IMR-90 (cell line): ENCODE measurements around the gene TNRC18. TPM values are rescaled to one million over a fixed set of nuclear protein-coding genes. Genes with fewer than 3 reads are reported as not detected.

Experiments
- ATAC-seq: fragments of 200-7000 bp; cut with Tn5 transposase; 2 replicates; pipeline ENCODE4 v1.9.1; 2020; ENCODE audit warnings: low read depth, mild to moderate bottlenecking, moderate library complexity
- BruUV-seq: library from RNA; stranded (reverse); fragments of 400-500 nt; replicated peaks from 2 replicates; lab custom pipeline; 2021; lab: Mats Ljungman, UMichigan
- CTCF ChIA-PET: fragments of 300-600 bp; formaldehyde crosslinking; extraction: SDS; loops from one replicate; lab custom pipeline; 2021; ENCODE audit warnings: antibody characterized with exemption; lab: Yijun Ruan, JAX
- POLR2A ChIA-PET: fragments of 300-600 bp; sonication (Branson Sonifier 250); formaldehyde crosslinking; loops from one replicate; lab custom pipeline; 2022; ENCODE audit warnings: antibody characterized with exemption; ENCODE audit not compliant: unreplicated experiment; lab: Charles Lee
- DNase-seq: peaks from one replicate; pipeline ENCODE4 v3.0.0; 2013
- H2AFZ ChIP-seq: replicated peaks from 2 replicates; pipeline ENCODE3; 2013; ENCODE audit warnings: low read length, mild to moderate bottlenecking; ENCODE audit not compliant: poor library complexity
- H2AK5ac ChIP-seq: 2 replicates; pipeline ENCODE4 v1.6.1; 2013; ENCODE audit warnings: low read depth, low read length, inconsistent platforms
- H2AK9ac ChIP-seq: replicated peaks from 2 replicates; pipeline ENCODE3; 2013; ENCODE audit warnings: mild to moderate bottlenecking, low read depth, low read length, moderate library complexity; ENCODE audit not compliant: poor library complexity
- H2BK120ac ChIP-seq: 2 replicates; pipeline ENCODE4 v1.6.1; 2013; ENCODE audit warnings: low read depth, low read length, inconsistent platforms
- H2BK15ac ChIP-seq: 3 replicates; pipeline ENCODE4 v1.6.1; 2013; ENCODE audit warnings: low read depth, low read length, inconsistent platforms
- H2BK20ac ChIP-seq: 2 replicates; pipeline ENCODE4 v1.6.1; 2013; ENCODE audit warnings: low read depth, mild to moderate bottlenecking, inconsistent platforms, low read length, moderate library complexity
- H2BK5ac ChIP-seq: 2 replicates; pipeline ENCODE4 v1.6.1; 2013; ENCODE audit warnings: mild to moderate bottlenecking, low read depth, low read length, inconsistent platforms; ENCODE audit not compliant: poor library complexity, severe bottlenecking
- H3K14ac ChIP-seq: replicated peaks from 2 replicates; pipeline ENCODE4 v1.6.1; 2013; ENCODE audit warnings: low read depth, low read length, inconsistent platforms
- H3K18ac ChIP-seq: 2 replicates; pipeline ENCODE4 v1.6.1; 2013; ENCODE audit warnings: low read depth, low read length, control low read depth
- H3K23ac ChIP-seq: 2 replicates; pipeline ENCODE4 v1.6.1; 2013; ENCODE audit warnings: low read depth, low read length, inconsistent platforms
- H3K27ac ChIP-seq: 2 replicates; pipeline ENCODE4 v1.5.1; 2013; ENCODE audit warnings: mild to moderate bottlenecking, control low read depth, low read length; ENCODE audit not compliant: insufficient read depth
- H3K27me3 ChIP-seq: 2 replicates; pipeline ENCODE4 v1.6.1; 2013; ENCODE audit warnings: low read length; ENCODE audit not compliant: control insufficient read depth, insufficient read depth
- H3K36me3 ChIP-seq: 2 replicates; pipeline ENCODE4 v1.6.1; 2013; ENCODE audit warnings: low read length, mixed read lengths; ENCODE audit not compliant: control insufficient read depth, insufficient read depth
- H3K4ac ChIP-seq: 2 replicates; pipeline ENCODE4 v1.6.1; 2013; ENCODE audit warnings: low read depth, low read length, inconsistent platforms
- H3K4me1 ChIP-seq: 2 replicates; pipeline ENCODE4 v1.6.1; 2013; ENCODE audit warnings: low read length, mixed read lengths; ENCODE audit not compliant: control insufficient read depth, insufficient read depth
- H3K4me2 ChIP-seq: 2 replicates; pipeline ENCODE4 v1.6.1; 2013; ENCODE audit warnings: low read depth, mild to moderate bottlenecking, control low read depth, low read length, moderate library complexity
- H3K4me3 ChIP-seq: 2 replicates; pipeline ENCODE4 v1.5.1; 2013; ENCODE audit warnings: low read depth, mild to moderate bottlenecking, control low read depth, low read length, moderate library complexity; ENCODE audit not compliant: insufficient read depth
- H3K56ac ChIP-seq: 2 replicates; pipeline ENCODE4 v1.6.1; 2013; ENCODE audit warnings: low read length, inconsistent platforms; ENCODE audit not compliant: insufficient read depth; ENCODE audit errors: extremely low read depth
- H3K79me1 ChIP-seq, 2 experiments: 2 replicates each; pipeline ENCODE4 v1.6.1; 2013; ENCODE audit warnings: low read length in 2 of 2, inconsistent platforms in 1 of 2, low read depth in 1 of 2
- H3K9ac ChIP-seq: 2 replicates; pipeline ENCODE4 v1.6.1; 2013; ENCODE audit warnings: low read depth, low read length, control low read depth
- H3K9me1 ChIP-seq: 2 replicates; pipeline ENCODE4 v1.6.1; 2013; ENCODE audit warnings: low read length, inconsistent platforms; ENCODE audit not compliant: insufficient read depth
- H3K9me3 ChIP-seq: 2 replicates; pipeline ENCODE4 v1.6.1; 2013; ENCODE audit warnings: low read length; ENCODE audit not compliant: control insufficient read depth, insufficient read depth
- H4K20me1 ChIP-seq: 2 replicates; pipeline ENCODE4 v1.6.1; 2013; ENCODE audit warnings: low read length, inconsistent platforms; ENCODE audit not compliant: insufficient read depth
- H4K5ac ChIP-seq: 2 replicates; pipeline ENCODE4 v1.6.1; 2013; ENCODE audit warnings: mild to moderate bottlenecking, low read depth, low read length, control low read depth
- H4K8ac ChIP-seq, 2 experiments: 2 replicates each; pipeline ENCODE4 v1.6.1; 2013; ENCODE audit warnings: low read depth in 2 of 2, low read length in 2 of 2, control low read depth in 1 of 2, inconsistent platforms in 1 of 2
- H4K91ac ChIP-seq: 2 replicates; pipeline ENCODE4 v1.6.1; 2013; ENCODE audit warnings: low read depth, low read length, inconsistent platforms; ENCODE audit not compliant: insufficient read depth
- BHLHE40 ChIP-seq: fragments of 150-350 bp; IDR thresholded peaks from 2 replicates; pipeline ENCODE4 v1.6.1; 2016; ENCODE audit warnings: mild to moderate bottlenecking, low read depth, low read length
- CHD1 ChIP-seq: IDR thresholded peaks from 2 replicates; pipeline ENCODE4 v1.6.1; 2012; ENCODE audit warnings: low read depth, low read length, improper control_type of control experiment
- FOS ChIP-seq: fragments of 150-350 bp; IDR thresholded peaks from 2 replicates; pipeline ENCODE4 v1.6.1; 2016; ENCODE audit warnings: low read depth, low read length
- MAFK ChIP-seq: IDR thresholded peaks from 2 replicates; pipeline ENCODE4 v1.6.1; 2012; ENCODE audit warnings: low read depth, low read length, improper control_type of control experiment
- MAZ ChIP-seq: IDR thresholded peaks from 2 replicates; pipeline ENCODE4 v1.6.1; 2012; ENCODE audit warnings: low read depth, mild to moderate bottlenecking, low read length, improper control_type of control experiment, moderate library complexity, borderline replicate concordance
- NFE2L2 ChIP-seq: fragments of 150-350 bp; IDR thresholded peaks from 2 replicates; pipeline ENCODE4 v1.6.1; 2016; ENCODE audit warnings: low read depth, mild to moderate bottlenecking, low read length
- POLR2A ChIP-seq: IDR thresholded peaks from 2 replicates; pipeline ENCODE4 v1.6.1; 2012; ENCODE audit warnings: mild to moderate bottlenecking, low read depth, low read length
- RAD21 ChIP-seq: IDR thresholded peaks from 2 replicates; pipeline ENCODE4 v1.6.1; 2012; ENCODE audit warnings: low read length, improper control_type of control experiment
- RCOR1 ChIP-seq: IDR thresholded peaks from 2 replicates; pipeline ENCODE4 v1.6.1; 2012; ENCODE audit warnings: mild to moderate bottlenecking, low read length, improper control_type of control experiment; ENCODE audit not compliant: insufficient replicate concordance
- RFX5 ChIP-seq: IDR thresholded peaks from 2 replicates; pipeline ENCODE4 v1.8.0; 2012; ENCODE audit warnings: low read depth, mild to moderate bottlenecking, low read length, moderate library complexity
- SMC3 ChIP-seq: fragments of 150-350 bp; IDR thresholded peaks from 2 replicates; pipeline ENCODE4 v1.6.1; 2016; ENCODE audit warnings: low read depth, mild to moderate bottlenecking, antibody characterized with exemption, low read length, moderate library complexity
- WGBS, 2 experiments: methylation state at CpG; one replicate each; pipeline versions ENCODE4 v1.1.5 to v1.1.7; 2013; ENCODE audit warnings: missing lambda C conversion rate in 2 of 2; ENCODE audit not compliant: insufficient read length in 1 of 2; ENCODE audit errors: extremely low coverage in 2 of 2; 5-methylcytosine and 5-hydroxymethylcytosine counted together
- dilution Hi-C: fragments of 300-500 bp; cut with HindIII; formaldehyde crosslinking; loops from one replicate; pipeline ENCODE4 v1.14.3; 2018; ENCODE audit warnings: low sequenced_read_pairs; ENCODE audit not compliant: unreplicated experiment
- in situ Hi-C: fragments of 300-500 bp; cut with MboI; formaldehyde crosslinking; loops from 3 replicates; pipeline ENCODE4 v1.14.3; 2019; ENCODE audit warnings: low sequenced_read_pairs, inconsistent platforms, mixed read lengths
- intact Hi-C: fragments of 100-400 bp; cut with micrococcal nuclease; formaldehyde crosslinking; loops from 2 replicates; pipeline ENCODE4 v1.10.0; 2022
- polyA plus RNA-seq, 3 experiments: library from polyadenylated mRNA; depleted of rRNA; stranded (reverse); fragments of >200 nt; gene quantifications; 2 replicates each; pipeline ENCODE4 v1.2.3, GENCODE V29; 2012; ENCODE audit warnings: low replicate concordance in 1 of 3
- total RNA-seq: library from RNA; depleted of rRNA; stranded (reverse); fragments of >200 nt; gene quantifications from 2 replicates; pipeline ENCODE4 v1.2.3, GENCODE V29; 2012
- TF ChIP-seq, protein P1 (sequence below): fragments of 150-350 bp; IDR thresholded peaks from 2 replicates; pipeline ENCODE4 v1.6.1; 2017; ENCODE audit warnings: mild to moderate bottlenecking, antibody characterized with exemption, low read length, low read depth
- TF ChIP-seq, protein P2 (sequence below): conservative IDR thresholded peaks from 2 replicates; pipeline ENCODE4 v1.5.1; 2012; ENCODE audit warnings: mild to moderate bottlenecking, low read depth, low read length, improper control_type of control experiment
- TF ChIP-seq, protein P3 (sequence below): fragments of 150-350 bp; IDR thresholded peaks from 2 replicates; pipeline ENCODE4 v1.6.1; 2016; ENCODE audit warnings: low read depth, mild to moderate bottlenecking, low read length, moderate library complexity, borderline replicate concordance

TNRC18 gene
- total and polyA plus RNA-seq, 2 of the 4 experiments (the other 2 are of a cell fraction) = 4.7 to 29.6 TPM

DNA sequence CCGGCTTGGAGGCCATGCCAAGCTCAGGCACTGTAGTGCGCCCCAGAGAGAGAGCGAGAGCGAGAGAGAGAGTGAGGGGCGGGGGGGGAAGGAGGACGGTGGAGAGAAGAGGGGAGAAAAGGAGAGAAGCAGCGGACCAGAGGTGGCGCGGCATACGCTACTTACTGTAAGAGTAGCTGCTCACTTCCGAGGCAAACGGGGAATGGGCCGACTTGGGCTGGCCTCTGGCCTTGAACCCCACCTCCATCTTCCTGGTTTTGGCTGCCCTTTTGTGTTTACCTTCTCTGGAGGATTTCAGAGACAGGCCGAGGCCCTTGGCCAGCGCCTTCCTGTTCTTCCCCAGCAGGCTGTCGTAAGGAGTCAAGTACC, 66.9 kb downstream of the TNRC18 start:
- Histone ChIP-seq H2AK5ac (no peak overlapping the region), H2BK15ac (no peak overlapping the region), H3K4me3 (no peak overlapping the region), H3K18ac (no peak overlapping the region), H3K56ac (no peak overlapping the region), H2BK5ac (no peak overlapping the region), H3K9ac (no peak overlapping the region), H2BK120ac (no peak overlapping the region), H3K4ac (no peak overlapping the region), H2BK20ac (no peak overlapping the region), H3K9me3 (no peaks in the 10 kb centered on the region), H2AFZ (no peak overlapping the region), H3K36me3 (peaks cover 86% of the 10 kb centered on the region), H3K79me1 (peaks cover 22 to 81% of the 10 kb centered on the region in 2 experiments), H3K23ac (no peak overlapping the region), H2AK9ac (no peak overlapping the region), H4K5ac (no peak overlapping the region), H3K14ac (no peak overlapping the region), H3K4me2 (no peak overlapping the region), H3K27ac (no peak overlapping the region), H4K20me1 (peaks cover 53% of the 10 kb centered on the region), H4K91ac (no peak overlapping the region), H3K27me3 (no peaks in the 10 kb centered on the region), H3K4me1 (peaks cover 10% of the 10 kb centered on the region), H3K9me1 (peaks cover 17% of the 10 kb centered on the region), H4K8ac (no peak overlapping the region)
- no peak for ATAC-seq
- intact Hi-C loops = no loop called here
- dilution Hi-C loops = no loop called here
- 89% methylated on average over 5 of the region's 16 CpGs; no CpG with 5 or more reads in 1 of the 2 experiments for WGBS, 2 experiments
- POLR2A ChIA-PET = no interaction called here
- no TSS peak for BruUV-seq
- CTCF ChIA-PET = interaction anchor here (0.7 kb wide), 1 partner anchor 72 kb away, joined by 3 read pairs; no protein-coding TSS in a partner anchor
- no peak for TF ChIP-seq NFE2L2
- no peak for TF ChIP-seq RAD21
- TF ChIP-seq, protein P1, sequence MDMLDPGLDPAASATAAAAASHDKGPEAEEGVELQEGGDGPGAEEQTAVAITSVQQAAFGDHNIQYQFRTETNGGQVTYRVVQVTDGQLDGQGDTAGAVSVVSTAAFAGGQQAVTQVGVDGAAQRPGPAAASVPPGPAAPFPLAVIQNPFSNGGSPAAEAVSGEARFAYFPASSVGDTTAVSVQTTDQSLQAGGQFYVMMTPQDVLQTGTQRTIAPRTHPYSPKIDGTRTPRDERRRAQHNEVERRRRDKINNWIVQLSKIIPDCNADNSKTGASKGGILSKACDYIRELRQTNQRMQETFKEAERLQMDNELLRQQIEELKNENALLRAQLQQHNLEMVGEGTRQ = no peak
- TF ChIP-seq, protein P2, sequence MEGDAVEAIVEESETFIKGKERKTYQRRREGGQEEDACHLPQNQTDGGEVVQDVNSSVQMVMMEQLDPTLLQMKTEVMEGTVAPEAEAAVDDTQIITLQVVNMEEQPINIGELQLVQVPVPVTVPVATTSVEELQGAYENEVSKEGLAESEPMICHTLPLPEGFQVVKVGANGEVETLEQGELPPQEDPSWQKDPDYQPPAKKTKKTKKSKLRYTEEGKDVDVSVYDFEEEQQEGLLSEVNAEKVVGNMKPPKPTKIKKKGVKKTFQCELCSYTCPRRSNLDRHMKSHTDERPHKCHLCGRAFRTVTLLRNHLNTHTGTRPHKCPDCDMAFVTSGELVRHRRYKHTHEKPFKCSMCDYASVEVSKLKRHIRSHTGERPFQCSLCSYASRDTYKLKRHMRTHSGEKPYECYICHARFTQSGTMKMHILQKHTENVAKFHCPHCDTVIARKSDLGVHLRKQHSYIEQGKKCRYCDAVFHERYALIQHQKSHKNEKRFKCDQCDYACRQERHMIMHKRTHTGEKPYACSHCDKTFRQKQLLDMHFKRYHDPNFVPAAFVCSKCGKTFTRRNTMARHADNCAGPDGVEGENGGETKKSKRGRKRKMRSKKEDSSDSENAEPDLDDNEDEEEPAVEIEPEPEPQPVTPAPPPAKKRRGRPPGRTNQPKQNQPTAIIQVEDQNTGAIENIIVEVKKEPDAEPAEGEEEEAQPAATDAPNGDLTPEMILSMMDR = no peak
- TF ChIP-seq BHLHE40 = no peak
- TF ChIP-seq SMC3 = no peak
- TF ChIP-seq CHD1 = no peak
- no peak for TF ChIP-seq FOS
- TF ChIP-seq MAZ = no peak
- TF ChIP-seq, protein P3, sequence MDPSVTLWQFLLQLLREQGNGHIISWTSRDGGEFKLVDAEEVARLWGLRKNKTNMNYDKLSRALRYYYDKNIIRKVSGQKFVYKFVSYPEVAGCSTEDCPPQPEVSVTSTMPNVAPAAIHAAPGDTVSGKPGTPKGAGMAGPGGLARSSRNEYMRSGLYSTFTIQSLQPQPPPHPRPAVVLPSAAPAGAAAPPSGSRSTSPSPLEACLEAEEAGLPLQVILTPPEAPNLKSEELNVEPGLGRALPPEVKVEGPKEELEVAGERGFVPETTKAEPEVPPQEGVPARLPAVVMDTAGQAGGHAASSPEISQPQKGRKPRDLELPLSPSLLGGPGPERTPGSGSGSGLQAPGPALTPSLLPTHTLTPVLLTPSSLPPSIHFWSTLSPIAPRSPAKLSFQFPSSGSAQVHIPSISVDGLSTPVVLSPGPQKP = no peak
- TF ChIP-seq RCOR1 = no peak
- TF ChIP-seq POLR2A = no peak
- no peak for TF ChIP-seq MAFK
- TF ChIP-seq RFX5 = no peak
- no peak for DNase-seq
- in situ Hi-C loops = no loop called here
